Endothelial cell of umbilical vein (primary cell): Measurements from ENCODE around the gene TMEM273. TPM values are rescaled to one million over a fixed set of nuclear protein-coding genes. Genes with fewer than 3 reads are reported as not detected.

Source experiments
- BruUV-seq: library from RNA; stranded (reverse); fragments of 400-500 nt; replicated peaks from 2 replicates; lab custom pipeline; 2021; lab: Mats Ljungman, UMichigan
- CTCF ChIA-PET: fragments of 300-600, 350-600 bp; sonication (Branson Sonifier 250); formaldehyde crosslinking; loops from one replicate; lab custom pipeline; 2021; ENCODE audit warnings: antibody characterized with exemption, inconsistent platforms; lab: Charles Lee
- POLR2A ChIA-PET: fragments of 300-600, 350-600 bp; sonication (Branson Sonifier 250); formaldehyde crosslinking; loops from one replicate; lab custom pipeline; 2021; ENCODE audit warnings: antibody characterized with exemption, inconsistent platforms; lab: Charles Lee
- DNase-seq: peaks from one replicate; pipeline ENCODE4 v3.0.0-alpha.2; 2011; ENCODE audit warnings: low read depth, low spot score
- FAIRE-seq: peaks from 2 replicates; lab custom pipeline; 2011; peaks lifted over from hg19 to GRCh38; lab: Jason Lieb, UNC
- H2AFZ ChIP-seq: 2 replicates; pipeline ENCODE4 v1.6.0; 2012; ENCODE audit warnings: low read depth, low read length, control low read depth, inconsistent platforms
- H3K27ac ChIP-seq: 2 replicates; pipeline ENCODE4 v1.5.1; 2011; ENCODE audit warnings: low read depth, mild to moderate bottlenecking, control low read depth, low read length, moderate library complexity; ENCODE audit not compliant: insufficient read depth
- H3K27me3 ChIP-seq, 2 experiments: 2 replicates each; pipeline versions ENCODE4 v1.6.0 to v1.6.1; 2011; ENCODE audit warnings: low read length in 2 of 2, mixed read lengths in 1 of 2; ENCODE audit not compliant: control insufficient read depth in 2 of 2, insufficient read depth in 2 of 2
- H3K36me3 ChIP-seq, 2 experiments: 2 replicates in 1 of 2; 3 replicates in 1 of 2; pipeline ENCODE4 v1.5.1; 2011; ENCODE audit warnings: low read length in 2 of 2, mild to moderate bottlenecking in 1 of 2, moderate library complexity in 1 of 2; ENCODE audit not compliant: control insufficient read depth in 2 of 2, insufficient read depth in 2 of 2; ENCODE audit errors: extremely low read depth in 1 of 2
- H3K4me1 ChIP-seq: 3 replicates; pipeline ENCODE4 v1.5.1; 2011; ENCODE audit warnings: mild to moderate bottlenecking, low read length; ENCODE audit not compliant: control insufficient read depth, insufficient read depth; ENCODE audit errors: extremely low read depth
- H3K4me2 ChIP-seq: 2 replicates; pipeline ENCODE4 v1.6.1; 2011; ENCODE audit warnings: low read length, control low read depth, mixed read lengths; ENCODE audit not compliant: insufficient read depth
- H3K4me3 ChIP-seq, 3 experiments: fragments of 200-600 bp in 1 of 3; sonication (generic), shearing (Covaris generic) in 1 of 3; replicated peaks in 1 of 3; 2 replicates each; pipeline ENCODE4 v1.5.1; 2011 to 2016; ENCODE audit warnings: control low read depth in 3 of 3, low read length in 3 of 3, mild to moderate bottlenecking in 2 of 3, inconsistent platforms in 1 of 3, low read depth in 1 of 3, moderate library complexity in 1 of 3; ENCODE audit not compliant: insufficient read depth in 1 of 3
- H3K79me2 ChIP-seq: 2 replicates; pipeline ENCODE4 v1.6.0; 2012; ENCODE audit warnings: low read length, inconsistent platforms; ENCODE audit not compliant: control insufficient read depth, insufficient read depth
- H3K9ac ChIP-seq: replicated peaks from 2 replicates; pipeline ENCODE3; 2011; ENCODE audit warnings: low read length, control low read depth; ENCODE audit not compliant: insufficient read depth; ENCODE audit errors: extremely low read depth
- H3K9me1 ChIP-seq: replicated peaks from 3 replicates; pipeline ENCODE4 v1.6.0; 2011; ENCODE audit warnings: mild to moderate bottlenecking, low read length; ENCODE audit not compliant: control insufficient read depth, insufficient read depth; ENCODE audit errors: extremely low read depth
- H3K9me3 ChIP-seq: replicated peaks from 2 replicates; pipeline ENCODE4 v1.5.1; 2012; ENCODE audit warnings: low read length, inconsistent platforms; ENCODE audit not compliant: control insufficient read depth, insufficient read depth
- H4K20me1 ChIP-seq: replicated peaks from 2 replicates; pipeline ENCODE3; 2011; ENCODE audit warnings: mild to moderate bottlenecking, low read length; ENCODE audit not compliant: control insufficient read depth, insufficient read depth; ENCODE audit errors: extremely low read depth
- CTCF ChIP-seq, 2 donors: IDR thresholded peaks; 1 replicate in 1 of 2; 2 replicates in 1 of 2; pipeline ENCODE4 v1.5.1; 2011; ENCODE audit warnings: low read length in 2 of 2, mild to moderate bottlenecking in 2 of 2, moderate library complexity in 2 of 2, control low read depth in 1 of 2, inconsistent platforms in 1 of 2, low read depth in 1 of 2; ENCODE audit not compliant: insufficient read depth in 1 of 2; ENCODE audit errors: extremely low read depth in 1 of 2
- EZH2 ChIP-seq: IDR thresholded peaks from 2 replicates; pipeline ENCODE4 v1.6.1; 2012; ENCODE audit warnings: borderline replicate concordance, low read depth, mild to moderate bottlenecking, moderate library complexity, low read length, inconsistent platforms; ENCODE audit not compliant: severe bottlenecking
- FOS ChIP-seq: IDR thresholded peaks from 2 replicates; pipeline ENCODE4 v1.6.1; 2011; ENCODE audit warnings: mild to moderate bottlenecking, low read length, moderate library complexity, borderline replicate concordance; ENCODE audit not compliant: insufficient read depth
- GATA2 ChIP-seq: IDR thresholded peaks from 2 replicates; pipeline ENCODE4 v1.7.0; 2011; ENCODE audit warnings: low read depth, mild to moderate bottlenecking, moderate library complexity, mixed read lengths, low read length; ENCODE audit not compliant: insufficient read length, insufficient read depth
- JUN ChIP-seq: IDR thresholded peaks from 2 replicates; pipeline ENCODE4 v1.6.1; 2011; ENCODE audit warnings: borderline replicate concordance, low read depth; ENCODE audit not compliant: insufficient read length, insufficient read depth
- MAX ChIP-seq: IDR thresholded peaks from 2 replicates; pipeline ENCODE4 v1.6.1; 2011; ENCODE audit not compliant: insufficient read depth, insufficient read length
- MYC ChIP-seq: IDR thresholded peaks from one replicate; pipeline ENCODE4 v1.6.1; 2011; ENCODE audit warnings: mild to moderate bottlenecking, low read depth, low read length
- POLR2A ChIP-seq: IDR thresholded peaks from 2 replicates; pipeline ENCODE4 v1.6.1; 2012; ENCODE audit warnings: low read depth, mild to moderate bottlenecking, control low read depth, low read length
- POLR2AphosphoS5 ChIP-seq: IDR thresholded peaks from 2 replicates; pipeline ENCODE4 v1.6.1; 2012; ENCODE audit warnings: low read depth, mild to moderate bottlenecking, control low read depth, low read length, moderate library complexity; ENCODE audit not compliant: insufficient read depth
- dilution Hi-C: fragments of 300-500 bp; cut with MboI; formaldehyde crosslinking; loops from one replicate; pipeline ENCODE4 v1.15.0; 2019; ENCODE audit warnings: low sequenced_read_pairs; ENCODE audit not compliant: extremely low pct_ligation_motif_present
- intact Hi-C: fragments of 100-400 bp; cut with micrococcal nuclease; formaldehyde crosslinking; loops from one replicate; pipeline ENCODE4 v1.10.0; 2022
- polyA plus RNA-seq, 4 experiments: library from polyadenylated mRNA; depleted of rRNA in 3 of 4; stranded (reverse) in 3 of 4; unstranded in 1 of 4; fragments of >200 nt; gene quantifications; 2 replicates each; pipeline versions ENCODE4 v1.2.1 to v1.2.3, GENCODE V29; 2011 to 2012; ENCODE audit warnings: missing spikeins in 1 of 4
- total RNA-seq: library from RNA; stranded (reverse); gene quantifications from 2 replicates; pipeline ENCODE4 v1.2.3, GENCODE V29; 2021

Gene TMEM273
- total and polyA plus RNA-seq, 2 donors (not counting 3 experiments of a cell fraction or from before 2014, with no cell fraction given), result 1.9 to 3.7 TPM

- no peak overlapping the region for H3K4me2 ChIP-seq
- no peaks in the 10 kb centered on the region for H3K79me2 ChIP-seq
- POLR2A ChIA-PET, result no interaction called here
- dilution Hi-C loops (no loop called here), intact Hi-C loops (no loop called here)
- H3K9me1 ChIP-seq, result no peaks in the 10 kb centered on the region
- no peaks in the 10 kb centered on the region for H3K9me3 ChIP-seq
- FAIRE-seq (no peak), DNase-seq (no peak)
- H2AFZ ChIP-seq, result no peak overlapping the region
- no TSS peak for BruUV-seq
- peaks cover 11 to 15% of the 10 kb centered on the region in 2 experiments for H3K27me3 ChIP-seq
- TF ChIP-seq MYC, result no peak
- TF ChIP-seq GATA2, result no peak
- no peak for TF ChIP-seq EZH2
- no peak for TF ChIP-seq POLR2AphosphoS5
- TF ChIP-seq CTCF (IDR thresholded peaks at IDR 0.05; ENCODE audit: extremely low read depth in 1 of 2, insufficient read depth in 1 of 2, low read depth in 1 of 2, low read length in 2 of 2), result no peak
- no peak for TF ChIP-seq POLR2A
- no peak for TF ChIP-seq FOS
- no peak for TF ChIP-seq JUN
- TF ChIP-seq MAX, result no peak
- H3K9ac ChIP-seq, result no peak overlapping the region
- H3K4me1 ChIP-seq, result no peaks in the 10 kb centered on the region
- H3K27ac ChIP-seq, result no peak overlapping the region
- no peaks in the 10 kb centered on the region for H3K36me3 ChIP-seq
- H4K20me1 ChIP-seq, result no peaks in the 10 kb centered on the region
- CTCF ChIA-PET, result no interaction called here
- H3K4me3 ChIP-seq, result no peak overlapping the region
Measured at GRCh38 chr10:49207936-49208487, 19.8 kb upstream of the TMEM273 start.
